DOHH2 (cell line): ENCODE results near the gene CDH5.

ENCODE experiments used
- EZH2phosphoT487 ChIP-seq: fragments of 200-600 bp; sonication (generic); IDR thresholded peaks from 2 replicates; pipeline ENCODE4 v1.6.1; 2017; ENCODE audit warnings: borderline replicate concordance, mild to moderate bottlenecking, antibody characterized with exemption, low read length, moderate library complexity, mixed read lengths
- TF ChIP-seq, protein P1 (sequence below): fragments of 200-600 bp; sonication (generic); IDR thresholded peaks from one replicate; pipeline ENCODE4 v1.5.1; 2014; ENCODE audit warnings: antibody characterized with exemption, mild to moderate bottlenecking, low read depth, low read length; ENCODE audit not compliant: poor library complexity, severe bottlenecking

DNA sequence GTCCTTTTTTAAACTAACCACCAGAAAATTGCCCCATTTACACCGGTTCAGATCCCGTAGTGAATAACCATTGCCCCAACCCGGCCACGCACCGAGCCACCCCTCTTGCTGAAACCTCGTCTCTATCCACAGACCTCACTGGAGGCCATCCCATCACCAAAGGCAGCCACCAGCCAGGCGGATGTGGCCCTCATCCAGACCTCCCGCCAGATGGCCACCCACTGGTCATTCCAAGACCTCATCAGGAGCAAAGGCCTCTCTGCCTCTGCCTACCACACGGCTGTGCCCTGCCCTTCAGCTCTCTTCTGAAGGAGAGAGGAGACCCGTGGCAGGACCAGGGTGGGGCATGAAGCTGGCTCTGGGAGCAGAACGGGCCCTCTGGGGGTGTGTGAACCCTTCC lies 38.2 kb upstream of the CDH5 start:
- TF ChIP-seq, protein P1, sequence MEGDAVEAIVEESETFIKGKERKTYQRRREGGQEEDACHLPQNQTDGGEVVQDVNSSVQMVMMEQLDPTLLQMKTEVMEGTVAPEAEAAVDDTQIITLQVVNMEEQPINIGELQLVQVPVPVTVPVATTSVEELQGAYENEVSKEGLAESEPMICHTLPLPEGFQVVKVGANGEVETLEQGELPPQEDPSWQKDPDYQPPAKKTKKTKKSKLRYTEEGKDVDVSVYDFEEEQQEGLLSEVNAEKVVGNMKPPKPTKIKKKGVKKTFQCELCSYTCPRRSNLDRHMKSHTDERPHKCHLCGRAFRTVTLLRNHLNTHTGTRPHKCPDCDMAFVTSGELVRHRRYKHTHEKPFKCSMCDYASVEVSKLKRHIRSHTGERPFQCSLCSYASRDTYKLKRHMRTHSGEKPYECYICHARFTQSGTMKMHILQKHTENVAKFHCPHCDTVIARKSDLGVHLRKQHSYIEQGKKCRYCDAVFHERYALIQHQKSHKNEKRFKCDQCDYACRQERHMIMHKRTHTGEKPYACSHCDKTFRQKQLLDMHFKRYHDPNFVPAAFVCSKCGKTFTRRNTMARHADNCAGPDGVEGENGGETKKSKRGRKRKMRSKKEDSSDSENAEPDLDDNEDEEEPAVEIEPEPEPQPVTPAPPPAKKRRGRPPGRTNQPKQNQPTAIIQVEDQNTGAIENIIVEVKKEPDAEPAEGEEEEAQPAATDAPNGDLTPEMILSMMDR, result no peak
- no peak for TF ChIP-seq EZH2phosphoT487
